GM18526 (cell line): ENCODE data around the gene ATP2A3.
A peak's percentile ranks its signal among the peaks of the same experiment; 100 is the strongest.

Experiments used
- POLR2A ChIP-seq: IDR thresholded peaks from 3 replicates; pipeline ENCODE4 v1.6.1; 2011; ENCODE audit not compliant: insufficient read length; ENCODE audit errors: extremely low read depth

ATP2A3 gene

DNA sequence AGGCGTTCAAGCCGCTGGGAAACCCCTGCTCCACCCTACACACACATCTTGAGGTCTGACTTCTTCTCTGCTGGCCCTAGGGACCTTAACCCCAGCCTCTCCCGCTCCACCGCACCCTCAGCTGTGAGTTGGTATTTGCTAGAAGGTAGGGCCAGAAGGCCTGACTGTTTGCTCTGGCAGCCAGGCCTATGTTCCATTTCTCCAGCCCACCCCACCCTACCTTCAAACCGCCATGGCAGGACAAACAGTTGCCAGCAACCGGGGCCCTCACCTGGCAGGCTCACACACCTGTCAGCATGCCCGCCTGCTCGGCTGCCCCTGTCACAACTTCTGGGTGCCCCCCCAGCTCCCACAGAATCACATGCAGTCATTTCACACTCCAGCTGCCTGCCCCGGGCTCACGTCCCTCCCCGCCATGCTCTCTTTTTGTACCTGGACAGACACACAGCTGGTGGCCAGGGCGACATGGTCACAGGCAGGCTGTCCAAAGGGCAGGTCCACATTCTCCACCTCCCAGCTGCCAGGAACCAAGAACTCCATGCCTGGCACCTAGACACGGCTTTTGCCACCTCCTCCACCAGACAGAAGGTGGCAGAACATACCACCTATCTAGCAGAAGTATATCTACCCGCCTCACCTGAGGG, 2.6 kb upstream of the ATP2A3 start:
- TF ChIP-seq POLR2A: no peak

DNA sequence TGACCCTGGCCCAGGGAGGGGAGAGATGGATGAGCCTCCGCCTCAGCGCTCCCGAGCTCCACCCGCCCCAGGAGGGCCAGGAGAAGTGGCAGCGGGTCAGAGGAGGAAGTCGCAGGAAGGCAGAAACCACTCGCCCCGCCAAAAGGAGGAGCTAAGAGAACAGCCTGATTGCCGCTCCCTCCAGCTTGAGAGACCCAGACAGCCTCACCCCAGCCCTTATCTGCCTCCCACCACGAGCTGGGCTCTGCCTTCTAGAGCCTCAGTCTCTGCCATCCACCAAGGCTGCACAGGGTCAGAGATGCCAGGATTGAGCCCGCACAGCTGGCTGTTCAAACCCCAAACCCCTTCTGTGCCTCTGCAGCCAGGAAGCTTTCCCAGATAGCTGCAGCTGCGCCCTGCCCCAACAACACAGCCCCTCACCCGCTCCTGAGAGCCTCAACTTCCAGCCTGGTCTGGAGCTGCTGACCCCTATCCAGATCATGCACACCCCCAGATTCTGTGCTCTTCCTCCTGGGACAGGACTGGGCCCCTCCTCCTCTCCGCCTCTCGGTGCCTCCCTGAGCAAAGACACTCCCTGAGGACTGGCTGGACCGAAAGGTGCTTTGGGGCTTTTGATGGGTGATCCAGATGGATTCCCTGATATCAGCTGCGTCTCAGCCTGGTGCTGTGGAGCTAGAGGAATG, 1.0 kb upstream of the ATP2A3 start:
- TF ChIP-seq POLR2A: peak; percentile 86

- peak; percentile 41 for TF ChIP-seq POLR2A
These were observed 718 bp downstream of the ATP2A3 start for GRCh38 chr17:3963237-3964201.

- TF ChIP-seq POLR2A: no peak
These were observed 1.3 kb downstream of the ATP2A3 start for GRCh38 chr17:3962965-3963236.

DNA sequence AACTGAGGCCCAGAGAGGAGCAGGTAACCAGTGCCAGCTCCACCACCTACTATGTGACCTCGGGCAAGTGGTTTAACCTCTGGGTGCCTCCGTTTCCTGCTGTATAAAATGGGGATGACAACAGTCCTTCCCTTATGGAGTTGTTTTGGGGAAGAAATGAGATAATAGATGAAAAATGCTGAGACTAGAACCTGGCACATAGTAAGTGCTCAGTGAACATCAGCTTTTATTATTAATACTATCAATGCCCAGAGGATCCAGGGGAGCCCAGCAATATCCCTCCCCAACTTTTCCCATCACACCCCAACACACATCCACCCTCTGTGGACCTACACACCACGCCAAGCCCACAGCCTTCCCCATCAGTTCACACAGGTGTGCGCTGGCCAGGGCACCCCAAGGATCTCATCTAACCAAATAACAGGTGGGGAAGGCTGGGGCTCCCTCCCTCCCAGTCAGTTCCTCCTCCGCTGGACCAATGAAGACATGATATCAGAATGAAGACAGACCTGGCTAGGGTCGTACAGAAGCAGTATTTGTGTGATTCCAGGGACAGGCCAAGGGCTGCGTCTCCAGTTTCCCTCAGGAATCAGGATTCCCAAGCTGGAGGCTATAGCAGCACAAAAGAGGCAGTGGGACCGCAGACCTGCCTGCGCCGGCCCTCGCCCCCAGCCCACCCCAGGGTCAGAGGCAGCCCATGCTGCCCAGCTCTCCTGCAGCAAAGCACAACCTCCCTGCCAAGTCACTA, 1.8 kb downstream of the ATP2A3 start:
- TF ChIP-seq POLR2A: no peak

DNA sequence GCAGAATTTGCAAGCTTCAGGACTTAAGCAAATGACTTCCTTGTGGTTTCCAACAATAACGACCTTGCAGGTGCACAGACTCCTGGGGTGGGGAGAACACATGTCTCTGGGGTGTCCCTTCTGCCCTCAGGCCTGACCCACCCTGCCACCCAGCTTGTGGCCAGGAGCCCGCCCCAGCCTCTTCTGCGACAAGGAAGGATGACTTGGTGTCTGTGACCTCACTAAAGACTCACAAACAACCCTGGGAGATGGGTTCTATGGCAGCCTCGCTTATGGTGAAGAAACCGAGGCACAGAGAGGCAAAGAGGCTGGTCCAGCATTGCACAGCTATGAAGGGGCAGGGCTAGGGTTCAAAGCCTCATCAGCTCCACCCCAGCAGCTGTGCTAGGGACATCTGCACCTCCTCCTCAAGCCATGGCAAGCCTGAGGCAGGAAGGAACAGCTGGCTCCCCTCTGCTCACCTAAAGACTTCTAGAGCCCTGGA, 2.6 kb downstream of the ATP2A3 start:
- TF ChIP-seq POLR2A: no peak

DNA sequence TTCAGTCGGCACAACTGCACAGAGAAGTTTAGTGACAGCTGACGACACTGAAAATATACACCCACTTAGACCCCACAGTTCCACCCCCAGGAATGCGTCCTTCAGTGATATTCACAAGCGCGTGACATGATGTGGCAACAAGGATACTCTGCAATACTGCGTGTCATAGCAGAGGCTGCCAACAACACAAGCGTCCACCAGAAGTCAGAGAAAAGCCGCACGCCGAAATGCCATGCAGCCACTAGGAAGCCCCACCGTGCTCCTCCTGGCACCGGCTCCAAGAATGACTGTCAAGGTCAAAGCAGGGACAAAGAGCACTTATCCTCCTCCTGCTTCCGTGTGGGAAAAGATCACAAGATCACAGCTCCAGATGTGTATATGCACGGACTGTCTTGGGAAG, 3.5 kb downstream of the ATP2A3 start:
- TF ChIP-seq POLR2A: no peak

GRCh38 chr17:3959921-3960601, 4.2 kb downstream of the ATP2A3 start:
- no peak for TF ChIP-seq POLR2A

DNA sequence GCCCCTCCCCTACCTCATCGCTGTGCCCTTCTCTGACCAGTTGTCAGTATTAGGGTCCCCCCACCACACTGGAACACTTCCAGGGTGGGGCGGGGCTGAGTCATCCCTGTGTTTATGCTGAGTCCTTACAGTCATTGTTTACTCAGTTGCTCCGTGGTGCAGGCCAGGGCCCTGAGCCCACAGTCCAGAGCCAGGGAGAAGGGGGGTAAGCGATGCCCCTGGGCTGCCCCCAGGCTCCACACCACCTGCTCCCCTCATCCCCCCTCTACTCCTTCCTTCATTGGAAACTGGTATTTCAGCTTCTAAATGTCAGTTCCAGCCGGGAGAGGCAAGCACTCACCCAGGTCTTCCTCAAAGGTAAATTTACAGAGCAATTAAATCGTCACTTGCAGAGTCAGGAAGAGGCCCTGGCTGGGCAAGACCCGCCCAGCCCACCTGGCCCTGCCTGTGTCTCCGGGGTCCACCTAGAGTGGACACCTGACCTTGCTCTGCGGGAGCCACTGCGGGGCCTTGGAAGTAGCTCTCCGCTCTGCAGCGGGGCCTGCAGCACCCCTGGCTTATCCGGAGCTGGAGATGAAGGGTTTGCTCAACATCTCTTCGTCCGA, 4.8 kb downstream of the ATP2A3 start:
- TF ChIP-seq POLR2A: no peak

- no peak for TF ChIP-seq POLR2A
These were observed 6.3 kb downstream of the ATP2A3 start for GRCh38 chr17:3957735-3958599.

- TF ChIP-seq POLR2A: no peak
These were observed 7.3 kb downstream of the ATP2A3 start for GRCh38 chr17:3956983-3957382.

DNA sequence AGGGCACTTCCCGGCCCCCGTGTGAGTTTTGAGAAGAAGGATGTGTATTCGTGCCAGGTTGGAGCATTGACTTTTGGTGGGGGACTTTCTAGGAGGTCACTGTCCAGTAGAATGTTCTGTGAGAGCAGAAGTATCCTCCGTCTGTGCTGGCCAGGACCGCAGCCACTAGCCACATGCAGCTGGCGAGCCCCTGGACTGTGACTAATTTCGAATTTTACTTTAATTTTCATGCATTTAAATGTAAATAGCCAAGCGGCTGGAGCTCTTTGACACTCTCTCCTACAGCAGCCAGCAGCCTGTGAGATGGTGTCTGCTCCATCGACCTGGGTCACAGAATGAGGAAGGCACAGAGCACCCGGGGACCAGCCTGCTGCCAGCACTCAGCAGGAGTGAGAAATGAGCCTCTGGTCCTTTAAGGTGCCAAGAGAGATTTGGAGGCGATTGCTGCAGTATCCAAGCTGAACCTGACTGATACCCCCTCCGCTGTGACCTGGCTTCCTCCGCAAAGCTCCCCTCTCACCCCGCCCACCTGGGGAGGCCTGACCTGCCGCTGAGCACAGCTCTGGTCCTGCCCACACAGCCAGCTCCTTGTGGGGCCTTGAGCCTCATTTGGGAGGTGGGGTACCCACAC, 7.8 kb downstream of the ATP2A3 start:
- TF ChIP-seq POLR2A: no peak

DNA sequence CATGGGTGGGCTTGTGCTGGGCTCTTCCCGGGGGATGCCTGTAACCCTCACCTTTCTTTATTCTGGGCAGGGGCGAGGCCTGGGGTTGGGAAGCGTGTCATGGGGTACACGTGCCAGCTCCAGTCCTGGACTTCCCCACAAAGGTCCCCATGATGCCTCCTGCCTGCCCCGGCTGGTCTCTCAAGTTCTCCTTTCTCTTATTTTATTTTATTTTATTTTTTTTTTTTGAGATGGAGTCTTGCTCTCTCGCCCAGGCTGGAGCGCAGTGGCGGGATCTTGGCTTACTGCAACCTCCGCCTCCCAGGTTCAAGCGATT, 8.6 kb downstream of the ATP2A3 start:
- no peak for TF ChIP-seq POLR2A

GRCh38 chr17:3954976-3955672, 9.1 kb downstream of the ATP2A3 start:
- no peak for TF ChIP-seq POLR2A
